ENCODE measurements around the gene BCL2L13.
"Not testable (repeated sequence)": the region's sequence is repeated elsewhere in the genome, so short reads cannot be mapped to it uniquely, and the experiment has no call there.

The BCL2L13 gene

GRCh38 chr22:17656870-17657395 lies 18.4 kb downstream of the BCL2L13 start:
- ATAC-seq (no peak), DNase-seq (no peak)
- H3K4me1 Mint-ChIP-seq = no peaks in the 10 kb centered on the region
- no peak overlapping the region for H3K4me3 Mint-ChIP-seq
- no peaks in the 10 kb centered on the region for H3K9me3 Mint-ChIP-seq
- H3K27ac Mint-ChIP-seq = no peak overlapping the region
- no peaks in the 10 kb centered on the region for H3K27me3 Mint-ChIP-seq

GRCh38 chr22:17664414-17665055 lies 26.0 kb downstream of the BCL2L13 start:
- Mint-ChIP-seq H3K27ac (no peak overlapping the region), H3K27me3 (no peaks in the 10 kb centered on the region), H3K4me1 (peaks cover 5% of the 10 kb centered on the region), H3K4me3 (no peak overlapping the region), H3K9me3 (no peaks in the 10 kb centered on the region)
- no peak for DNase-seq
- ATAC-seq = no peak

GRCh38 chr22:17665248-17665647 lies 26.7 kb downstream of the BCL2L13 start:
- Mint-ChIP-seq H3K4me3 (no peak overlapping the region), H3K9me3 (no peaks in the 10 kb centered on the region), H3K4me1 (peaks cover 5% of the 10 kb centered on the region), H3K27ac (no peak overlapping the region), H3K27me3 (no peaks in the 10 kb centered on the region)
- ATAC-seq (no peak), DNase-seq (no peak)

GRCh38 chr22:17665854-17666253 lies 27.3 kb downstream of the BCL2L13 start:
- Mint-ChIP-seq H3K4me3 (no peak overlapping the region), H3K4me1 (peaks cover 5% of the 10 kb centered on the region), H3K27ac (no peak overlapping the region), H3K27me3 (no peaks in the 10 kb centered on the region), H3K9me3 (no peaks in the 10 kb centered on the region)
- DNase-seq (no peak), ATAC-seq (no peak)

- not testable (repeated sequence) for H3K4me3 Mint-ChIP-seq
Measured at GRCh38 chr22:17671521-17672092, 33.0 kb downstream of the BCL2L13 start.

GRCh38 chr22:17672417-17672991 lies 33.9 kb downstream of the BCL2L13 start:
- Mint-ChIP-seq H3K27ac (peak overlapping the region; percentile 41 to 97), H3K4me3 (peak overlapping the region; percentile 0 to 3), H3K27me3 (no peaks in the 10 kb centered on the region), H3K9me3 (no peaks in the 10 kb centered on the region), H3K4me1 (peaks cover 26% of the 10 kb centered on the region)
- peak; percentile 81 for ATAC-seq
- peak in 1 of 2 donors; percentile 18 for DNase-seq

More at GRCh38 chr22:17671521-17672092, 33.0 kb downstream of the BCL2L13 start:
- ATAC-seq, H3K9me3 Mint-ChIP-seq, H3K27me3 Mint-ChIP-seq, DNase-seq: not testable (repeated sequence)
- Mint-ChIP-seq H3K4me1 (peaks cover 26% of the 10 kb centered on the region), H3K27ac (peak overlapping the region in 1 of 2 donors; percentile 61)

GRCh38 chr22:17674152-17674551 lies 35.6 kb downstream of the BCL2L13 start:
- peaks cover 24% of the 10 kb centered on the region for H3K4me1 Mint-ChIP-seq
- peak overlapping the region in 1 of 2 donors; percentile 34 for H3K27ac Mint-ChIP-seq
- DNase-seq (no peak), ATAC-seq (no peak)
- H3K27me3 Mint-ChIP-seq = no peaks in the 10 kb centered on the region
- H3K9me3 Mint-ChIP-seq = no peaks in the 10 kb centered on the region
- H3K4me3 Mint-ChIP-seq = no peak overlapping the region

- ATAC-seq = no peak
- Mint-ChIP-seq H3K27ac (no peak overlapping the region), H3K4me3 (no peak overlapping the region), H3K4me1 (peaks cover 21% of the 10 kb centered on the region), H3K9me3 (no peaks in the 10 kb centered on the region), H3K27me3 (no peaks in the 10 kb centered on the region)
- DNase-seq = no peak
Measured at GRCh38 chr22:17675584-17675983, 37.0 kb downstream of the BCL2L13 start.

- Mint-ChIP-seq H3K4me1 (no peaks in the 10 kb centered on the region), H3K4me3 (no peak overlapping the region), H3K9me3 (no peaks in the 10 kb centered on the region), H3K27me3 (no peaks in the 10 kb centered on the region), H3K27ac (no peak overlapping the region)
- DNase-seq (no peak), ATAC-seq (no peak)
Measured at GRCh38 chr22:17678817-17679385, 40.3 kb downstream of the BCL2L13 start.

- Mint-ChIP-seq H3K4me1 (no peaks in the 10 kb centered on the region), H3K9me3 (no peaks in the 10 kb centered on the region), H3K27me3 (no peaks in the 10 kb centered on the region), H3K27ac (no peak overlapping the region), H3K4me3 (no peak overlapping the region)
- no peak for DNase-seq
- no peak for ATAC-seq
Measured at GRCh38 chr22:17684245-17684644, 45.7 kb downstream of the BCL2L13 start.

GRCh38 chr22:17692841-17693240 lies 54.3 kb downstream of the BCL2L13 start:
- Mint-ChIP-seq H3K9me3 (no peaks in the 10 kb centered on the region), H3K4me3 (no peak overlapping the region), H3K27me3 (no peaks in the 10 kb centered on the region), H3K27ac (no peak overlapping the region), H3K4me1 (peaks cover 4% of the 10 kb centered on the region)
- no peak for DNase-seq
- ATAC-seq = no peak

GRCh38 chr22:17694193-17694592 lies 55.6 kb downstream of the BCL2L13 start:
- peaks cover 11% of the 10 kb centered on the region for H3K4me1 Mint-ChIP-seq

GRCh38 chr22:17694752-17695151 lies 56.2 kb downstream of the BCL2L13 start:
- DNase-seq = no peak
- H3K4me1 Mint-ChIP-seq = peaks cover 11% of the 10 kb centered on the region
- no peak overlapping the region for H3K4me3 Mint-ChIP-seq
- no peak for ATAC-seq
- H3K9me3 Mint-ChIP-seq = no peaks in the 10 kb centered on the region
- H3K27me3 Mint-ChIP-seq = no peaks in the 10 kb centered on the region
- no peak overlapping the region for H3K27ac Mint-ChIP-seq

More at GRCh38 chr22:17694193-17694592, 55.6 kb downstream of the BCL2L13 start:
- DNase-seq (no peak), ATAC-seq (no peak)
- no peaks in the 10 kb centered on the region for H3K27me3 Mint-ChIP-seq
- H3K4me3 Mint-ChIP-seq = no peak overlapping the region
- H3K27ac Mint-ChIP-seq = no peak overlapping the region
- no peaks in the 10 kb centered on the region for H3K9me3 Mint-ChIP-seq

GRCh38 chr22:17695986-17696385 lies 57.4 kb downstream of the BCL2L13 start:
- H3K4me1 Mint-ChIP-seq = peaks cover 11% of the 10 kb centered on the region
- H3K27me3 Mint-ChIP-seq = no peaks in the 10 kb centered on the region
- ATAC-seq (no peak), DNase-seq (no peak)
- no peak overlapping the region for H3K27ac Mint-ChIP-seq
- no peaks in the 10 kb centered on the region for H3K9me3 Mint-ChIP-seq
- no peak overlapping the region for H3K4me3 Mint-ChIP-seq

- not testable (repeated sequence) for H3K27ac Mint-ChIP-seq, H3K4me3 Mint-ChIP-seq, H3K9me3 Mint-ChIP-seq, DNase-seq, H3K27me3 Mint-ChIP-seq, ATAC-seq
- peaks cover 11% of the 10 kb centered on the region for H3K4me1 Mint-ChIP-seq
Measured at GRCh38 chr22:17697196-17697595, 58.6 kb downstream of the BCL2L13 start.

- not testable (repeated sequence) for H3K9me3 Mint-ChIP-seq, H3K27me3 Mint-ChIP-seq, H3K4me3 Mint-ChIP-seq, H3K27ac Mint-ChIP-seq, DNase-seq, ATAC-seq
- H3K4me1 Mint-ChIP-seq = peaks cover 11% of the 10 kb centered on the region
Measured at GRCh38 chr22:17698276-17698675, 59.7 kb downstream of the BCL2L13 start.
